Hepatocyte (in vitro differentiated cells): Measurements from ENCODE around the gene RASGEF1C. TPM values are rescaled to one million over a fixed set of nuclear protein-coding genes. Genes with fewer than 3 reads are reported as not detected.

ENCODE experiments used
- DNase-seq: peaks from one replicate; pipeline ENCODE4 v3.0.0-alpha.2; 2016; ENCODE audit warnings: low spot score
- H2AFZ ChIP-seq: fragments of 200-600 bp; sonication (generic); 2 replicates; pipeline ENCODE4 v1.6.0; 2016; ENCODE audit warnings: antibody characterized with exemption, mild to moderate bottlenecking
- H3K27ac ChIP-seq: fragments of 200-600 bp; sonication (generic); 2 replicates; pipeline ENCODE4 v1.5.1; 2016; ENCODE audit warnings: mild to moderate bottlenecking
- H3K27me3 ChIP-seq: fragments of 200-600 bp; sonication (generic); 2 replicates; pipeline ENCODE4 v1.6.1; 2016
- H3K36me3 ChIP-seq: fragments of 200-600 bp; sonication (generic); replicated peaks from 2 replicates; pipeline ENCODE4 v1.5.1; 2016; ENCODE audit warnings: low read depth; ENCODE audit not compliant: insufficient read depth
- H3K4me1 ChIP-seq: fragments of 200-600 bp; sonication (generic); 2 replicates; pipeline ENCODE4 v1.5.1; 2016; ENCODE audit warnings: mild to moderate bottlenecking, moderate library complexity; ENCODE audit not compliant: insufficient read depth
- H3K4me2 ChIP-seq: fragments of 200-600 bp; sonication (generic); 2 replicates; pipeline ENCODE4 v1.6.0; 2016
- H3K4me3 ChIP-seq: fragments of 200-600 bp; sonication (generic); 2 replicates; pipeline ENCODE4 v1.5.1; 2016; ENCODE audit warnings: mild to moderate bottlenecking
- H3K79me2 ChIP-seq: fragments of 200-600 bp; sonication (generic); 2 replicates; pipeline ENCODE4 v1.6.0; 2017; ENCODE audit warnings: mild to moderate bottlenecking
- H3K9me2 ChIP-seq: fragments of 200-600 bp; sonication (generic); replicated peaks from 2 replicates; pipeline ENCODE4 v1.6.0; 2017; ENCODE audit warnings: mild to moderate bottlenecking; ENCODE audit not compliant: insufficient read depth
- H3K9me3 ChIP-seq: fragments of 200-600 bp; sonication (generic); 2 replicates; pipeline ENCODE4 v1.5.1; 2016; ENCODE audit warnings: low read depth, mild to moderate bottlenecking
- H4K20me1 ChIP-seq: fragments of 200-600 bp; sonication (generic); 2 replicates; pipeline ENCODE4 v1.6.0; 2016; ENCODE audit warnings: mild to moderate bottlenecking; ENCODE audit not compliant: insufficient read depth, poor library complexity, severe bottlenecking
- EZH2 ChIP-seq: fragments of 200-600 bp; sonication (generic); IDR thresholded peaks from 2 replicates; pipeline ENCODE4 v1.6.1; 2016; ENCODE audit warnings: antibody characterized with exemption, mild to moderate bottlenecking, borderline replicate concordance
- EZH2phosphoT487 ChIP-seq: fragments of 200-600 bp; sonication (generic); IDR thresholded peaks from one replicate; pipeline ENCODE4 v1.6.1; 2018; ENCODE audit warnings: antibody characterized with exemption, mild to moderate bottlenecking, low read depth, moderate library complexity; ENCODE audit not compliant: unreplicated experiment, severe bottlenecking
- WGBS: methylation state at CpG from one replicate; pipeline ENCODE4 v1.1.6; 2016; ENCODE audit warnings: low lambda C conversion rate; ENCODE audit errors: missing lambda C conversion rate; 5-methylcytosine and 5-hydroxymethylcytosine counted together
- polyA plus RNA-seq: library from polyadenylated mRNA; unstranded; fragments of >200 nt; fragmentation: Nextera tagmentation; extraction: Ambion mirVana; gene quantifications from 2 replicates; pipeline ENCODE4 v1.2.1, GENCODE V29; 2016
- total RNA-seq: library from RNA; depleted of rRNA; stranded (reverse); fragments of >200 nt; gene quantifications from 2 replicates; pipeline ENCODE4 v1.2.3, GENCODE V29; 2014
- TF ChIP-seq, protein P1 (sequence below): fragments of 200-600 bp; sonication (generic); IDR thresholded peaks from 2 replicates; pipeline ENCODE4 v1.5.1; 2016; ENCODE audit warnings: antibody characterized with exemption, mild to moderate bottlenecking; ENCODE audit not compliant: poor library complexity

RASGEF1C gene
- total and polyA plus RNA-seq, 2 experiments from 2014 or later = not detected

DNA sequence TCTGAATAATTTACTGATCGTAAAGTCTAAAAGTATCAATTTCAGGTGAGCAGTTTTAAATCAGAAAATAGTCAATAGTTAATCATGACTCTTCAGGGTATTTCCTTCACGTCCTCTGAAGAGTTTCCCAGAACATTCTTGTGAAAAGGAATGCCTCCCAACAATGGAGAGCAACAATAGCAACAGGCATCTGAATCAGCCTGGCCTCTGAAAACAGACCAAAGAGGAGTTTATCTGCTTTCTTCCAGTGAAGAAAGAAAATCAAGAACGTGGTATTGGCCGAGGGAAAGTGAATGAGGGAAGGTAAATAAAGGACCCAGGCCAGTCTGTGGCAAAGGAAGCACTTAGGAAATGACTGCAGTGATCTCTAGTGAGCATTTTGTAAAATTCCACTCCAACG, 26.1 kb upstream of the RASGEF1C start:
- Histone ChIP-seq H3K4me1 (peaks cover 7% of the 10 kb centered on the region), H3K4me3 (no peak overlapping the region), H3K36me3 (no peaks in the 10 kb centered on the region), H3K79me2 (no peaks in the 10 kb centered on the region), H3K9me2 (no peaks in the 10 kb centered on the region), H2AFZ (no peak overlapping the region), H4K20me1 (no peaks in the 10 kb centered on the region), H3K9me3 (no peaks in the 10 kb centered on the region), H3K27ac (no peak overlapping the region), H3K27me3 (no peaks in the 10 kb centered on the region), H3K4me2 (no peak overlapping the region)
- WGBS = 77% methylated on average over 5 of the region's 5 CpGs
- no peak for DNase-seq
- TF ChIP-seq, protein P1, sequence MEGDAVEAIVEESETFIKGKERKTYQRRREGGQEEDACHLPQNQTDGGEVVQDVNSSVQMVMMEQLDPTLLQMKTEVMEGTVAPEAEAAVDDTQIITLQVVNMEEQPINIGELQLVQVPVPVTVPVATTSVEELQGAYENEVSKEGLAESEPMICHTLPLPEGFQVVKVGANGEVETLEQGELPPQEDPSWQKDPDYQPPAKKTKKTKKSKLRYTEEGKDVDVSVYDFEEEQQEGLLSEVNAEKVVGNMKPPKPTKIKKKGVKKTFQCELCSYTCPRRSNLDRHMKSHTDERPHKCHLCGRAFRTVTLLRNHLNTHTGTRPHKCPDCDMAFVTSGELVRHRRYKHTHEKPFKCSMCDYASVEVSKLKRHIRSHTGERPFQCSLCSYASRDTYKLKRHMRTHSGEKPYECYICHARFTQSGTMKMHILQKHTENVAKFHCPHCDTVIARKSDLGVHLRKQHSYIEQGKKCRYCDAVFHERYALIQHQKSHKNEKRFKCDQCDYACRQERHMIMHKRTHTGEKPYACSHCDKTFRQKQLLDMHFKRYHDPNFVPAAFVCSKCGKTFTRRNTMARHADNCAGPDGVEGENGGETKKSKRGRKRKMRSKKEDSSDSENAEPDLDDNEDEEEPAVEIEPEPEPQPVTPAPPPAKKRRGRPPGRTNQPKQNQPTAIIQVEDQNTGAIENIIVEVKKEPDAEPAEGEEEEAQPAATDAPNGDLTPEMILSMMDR = no peak
- TF ChIP-seq EZH2phosphoT487 (no peak), EZH2 (no peak)

DNA sequence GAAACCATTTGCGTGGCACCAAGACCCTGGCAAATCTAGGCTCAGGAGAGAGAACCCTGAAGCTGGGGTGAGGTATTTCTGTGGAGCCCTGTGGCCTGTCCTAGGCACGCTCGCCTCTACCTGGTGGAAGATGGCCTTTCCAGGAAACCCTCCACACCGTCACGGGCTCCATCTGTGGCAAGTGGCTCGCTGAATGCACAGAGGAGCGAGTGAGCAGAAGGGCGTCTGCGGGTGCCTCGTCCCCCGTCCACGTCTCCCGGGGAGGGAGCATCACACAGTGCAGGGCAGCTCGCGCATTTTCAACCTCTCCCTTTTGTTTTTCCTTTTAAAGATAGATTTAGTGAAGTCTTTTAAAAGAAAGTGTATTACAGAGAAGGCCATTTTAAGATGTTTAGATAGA, 25.3 kb upstream of the RASGEF1C start:
- no peak overlapping the region for H2AFZ ChIP-seq
- WGBS = 96% methylated on average over 15 of the region's 15 CpGs
- no peaks in the 10 kb centered on the region for H3K36me3 ChIP-seq

GRCh38 chr5:180233729-180234128, 24.7 kb upstream of the RASGEF1C start:
- no peaks in the 10 kb centered on the region for H3K36me3 ChIP-seq
- H4K20me1 ChIP-seq = no peaks in the 10 kb centered on the region
- peak overlapping the region; percentile 31 for H3K4me2 ChIP-seq
- H3K27ac ChIP-seq = peak overlapping the region; percentile 43
- H2AFZ ChIP-seq = no peak overlapping the region
- TF ChIP-seq EZH2 (no peak), EZH2phosphoT487 (no peak)
- TF ChIP-seq, protein P1 = no peak
- H3K9me3 ChIP-seq = no peaks in the 10 kb centered on the region
- H3K4me3 ChIP-seq = no peak overlapping the region
- H3K27me3 ChIP-seq = no peaks in the 10 kb centered on the region
- 81% methylated on average over 11 of the region's 11 CpGs for WGBS
- no peaks in the 10 kb centered on the region for H3K9me2 ChIP-seq
- no peaks in the 10 kb centered on the region for H3K79me2 ChIP-seq
- DNase-seq = peak; percentile 27
- H3K4me1 ChIP-seq = peaks cover 7% of the 10 kb centered on the region

More for the DNA sequence above, 25.3 kb upstream of the RASGEF1C start:
- no peak for TF ChIP-seq EZH2phosphoT487
- TF ChIP-seq, protein P1 = no peak
- no peak for TF ChIP-seq EZH2
- H3K4me1 ChIP-seq = peaks cover 7% of the 10 kb centered on the region
- peak overlapping the region; percentile 43 for H3K27ac ChIP-seq
- no peaks in the 10 kb centered on the region for H3K9me2 ChIP-seq
- no peaks in the 10 kb centered on the region for H3K79me2 ChIP-seq
- H3K27me3 ChIP-seq = no peaks in the 10 kb centered on the region
- no peaks in the 10 kb centered on the region for H4K20me1 ChIP-seq
- H3K4me2 ChIP-seq = no peak overlapping the region
- DNase-seq = no peak
- no peak overlapping the region for H3K4me3 ChIP-seq
- H3K9me3 ChIP-seq = no peaks in the 10 kb centered on the region

- no peaks in the 10 kb centered on the region for H4K20me1 ChIP-seq
- H3K9me3 ChIP-seq = no peaks in the 10 kb centered on the region
- H3K79me2 ChIP-seq = no peaks in the 10 kb centered on the region
- WGBS = 91% methylated on average over 7 of the region's 7 CpGs
- H3K9me2 ChIP-seq = no peaks in the 10 kb centered on the region
- TF ChIP-seq EZH2 (no peak), EZH2phosphoT487 (no peak)
- TF ChIP-seq, protein P1 = no peak
- H3K36me3 ChIP-seq = no peaks in the 10 kb centered on the region
- no peak overlapping the region for H3K4me3 ChIP-seq
- no peaks in the 10 kb centered on the region for H3K27me3 ChIP-seq
- no peak overlapping the region for H2AFZ ChIP-seq
- no peak for DNase-seq
- no peak overlapping the region for H3K4me2 ChIP-seq
- no peak overlapping the region for H3K27ac ChIP-seq
- peaks cover 7% of the 10 kb centered on the region for H3K4me1 ChIP-seq
Observed at GRCh38 chr5:180230017-180230416, 21.0 kb upstream of the RASGEF1C start.
